CD14-positive monocyte (primary cell): ENCODE measurements around the gene POLA1. TPM values are rescaled to one million over a fixed set of nuclear protein-coding genes. Genes with fewer than 3 reads are reported as not detected.

Source experiments
- DNase-seq, 3 donors: peaks; one replicate each; pipeline ENCODE4 v3.0.0-alpha.2; 2011 to 2022
- H2AFZ ChIP-seq: 2 replicates; pipeline ENCODE4 v1.6.0; 2012; ENCODE audit warnings: mild to moderate bottlenecking, low read depth, low read length, inconsistent platforms; ENCODE audit not compliant: insufficient read depth, poor library complexity, severe bottlenecking
- H3K27ac ChIP-seq, 2 donors: 1 replicate in 1 of 2; 2 replicates in 1 of 2; pipeline ENCODE4 v1.5.1; 2012 to 2013; ENCODE audit warnings: low read length in 2 of 2, control low read depth in 1 of 2, inconsistent platforms in 1 of 2, low read depth in 1 of 2, mild to moderate bottlenecking in 1 of 2
- H3K27me3 ChIP-seq, 2 donors: one replicate each; pipeline versions ENCODE4 v1.6.0 to v1.6.1; 2011 to 2013; ENCODE audit warnings: low read length in 2 of 2; ENCODE audit not compliant: control insufficient read depth in 2 of 2, insufficient read depth in 2 of 2
- H3K36me3 ChIP-seq, 2 donors: replicated peaks in 1 of 2; 1 replicate in 1 of 2; 2 replicates in 1 of 2; pipeline versions ENCODE4 v1.5.1 to v1.6.1; 2012 to 2013; ENCODE audit warnings: low read length in 2 of 2, control low read depth in 1 of 2, inconsistent platforms in 1 of 2, mild to moderate bottlenecking in 1 of 2; ENCODE audit not compliant: insufficient read depth in 2 of 2, control insufficient read depth in 1 of 2
- H3K4me1 ChIP-seq, 2 donors: 1 replicate in 1 of 2; 2 replicates in 1 of 2; pipeline versions ENCODE4 v1.5.1 to v1.6.1; 2012 to 2013; ENCODE audit warnings: low read length in 2 of 2, control low read depth in 1 of 2, inconsistent platforms in 1 of 2, mild to moderate bottlenecking in 1 of 2, moderate library complexity in 1 of 2; ENCODE audit not compliant: insufficient read depth in 2 of 2, control insufficient read depth in 1 of 2
- H3K4me2 ChIP-seq: replicated peaks from 2 replicates; pipeline ENCODE3; 2012; ENCODE audit warnings: low read length, moderate library complexity, mild to moderate bottlenecking; ENCODE audit not compliant: poor library complexity, severe bottlenecking; ENCODE audit errors: extremely low read depth
- H3K4me3 ChIP-seq, 3 experiments: fragments of 200-600 bp in 1 of 3; sonication (generic) in 1 of 3; replicated peaks in 1 of 3; 1 replicate in 2 of 3; 2 replicates in 1 of 3; pipeline ENCODE4 v1.5.1; 2011 to 2013; ENCODE audit warnings: low read length in 3 of 3, mild to moderate bottlenecking in 3 of 3, control low read depth in 2 of 3, low read depth in 2 of 3, inconsistent platforms in 1 of 3, moderate library complexity in 1 of 3
- H3K79me2 ChIP-seq: 2 replicates; pipeline ENCODE4 v1.6.0; 2012; ENCODE audit warnings: mild to moderate bottlenecking, control low read depth, inconsistent platforms, low read length, moderate library complexity; ENCODE audit not compliant: insufficient read depth
- H3K9ac ChIP-seq: 2 replicates; pipeline ENCODE4 v1.6.0; 2017; ENCODE audit warnings: low read length, mild to moderate bottlenecking; ENCODE audit not compliant: insufficient read depth, poor library complexity, severe bottlenecking
- H3K9me3 ChIP-seq, 2 donors: replicated peaks in 1 of 2; 1 replicate in 1 of 2; 2 replicates in 1 of 2; pipeline versions ENCODE4 v1.5.1 to v1.6.1; 2012 to 2013; ENCODE audit warnings: low read length in 2 of 2, control low read depth in 1 of 2; ENCODE audit not compliant: control insufficient read depth in 1 of 2, insufficient read depth in 1 of 2
- H4K20me1 ChIP-seq: 2 replicates; pipeline ENCODE4 v1.6.0; 2012; ENCODE audit warnings: mild to moderate bottlenecking, low read length, control low read depth, moderate library complexity; ENCODE audit not compliant: insufficient read depth
- H3K27ac Mint-ChIP-seq, 7 donors: one replicate each; pipeline ENCODE4 v1.8.0; 2020; ENCODE audit warnings: mild to moderate bottlenecking in 7 of 7, mixed read lengths in 7 of 7, moderate library complexity in 6 of 7, inconsistent platforms in 2 of 7
- H3K27me3 Mint-ChIP-seq, 3 donors: one replicate each; pipeline ENCODE4 v1.8.0; 2021 to 2022; ENCODE audit warnings: low read depth in 3 of 3, mild to moderate bottlenecking in 3 of 3, mixed read lengths in 3 of 3, moderate library complexity in 3 of 3, inconsistent platforms in 1 of 3
- H3K36me3 Mint-ChIP-seq, 2 donors: one replicate each; pipeline ENCODE4 v1.8.0; 2020; ENCODE audit warnings: mixed read lengths in 2 of 2, inconsistent platforms in 1 of 2, mild to moderate bottlenecking in 1 of 2
- H3K4me1 Mint-ChIP-seq: one replicate; pipeline ENCODE4 v1.8.0; 2020; ENCODE audit warnings: mild to moderate bottlenecking, mixed read lengths
- H3K4me3 Mint-ChIP-seq, 2 donors: one replicate each; pipeline ENCODE4 v1.8.0; 2020; ENCODE audit warnings: mild to moderate bottlenecking in 2 of 2, mixed read lengths in 2 of 2, moderate library complexity in 1 of 2
- H3K9me3 Mint-ChIP-seq, 7 donors: one replicate each; pipeline ENCODE4 v1.8.0; 2020 to 2022; ENCODE audit warnings: mixed read lengths in 7 of 7, mild to moderate bottlenecking in 6 of 7, moderate library complexity in 6 of 7, inconsistent platforms in 2 of 7
- CTCF ChIP-seq: fragments of 200-600 bp; IDR thresholded peaks from one replicate; pipeline ENCODE4 v1.8.0; 2022; ENCODE audit warnings: antibody characterized with exemption, mild to moderate bottlenecking
- WGBS: methylation state at CpG from one replicate; pipeline ENCODE4 v1.1.5; 2013; ENCODE audit warnings: missing lambda C conversion rate; ENCODE audit not compliant: insufficient coverage; 5-methylcytosine and 5-hydroxymethylcytosine counted together
- intact Hi-C, 2 donors: fragments of 100-400 bp; cut with micrococcal nuclease; formaldehyde crosslinking; loops; one replicate each; pipeline versions ENCODE4 v1.15.0 to v1.15.1; 2023
- polyA plus RNA-seq, 3 donors: library from polyadenylated mRNA; depleted of rRNA in 1 of 3; unstranded in 2 of 3; stranded (reverse) in 1 of 3; fragments of 300-500 nt in 2 of 3; fragments of >200 nt in 1 of 3; fragmentation: Illumina TruSeq in 2 of 3; gene quantifications; 1 replicate in 2 of 3; 2 replicates in 1 of 3; pipeline ENCODE4 v1.2.3, GENCODE V29; 2012 to 2021

POLA1 gene
- polyA plus RNA-seq, 3 donors, result 1.2 to 1.4 (median 1.3) TPM

GRCh38 chrX:24696294-24696693, 2.6 kb downstream of the POLA1 start:
- peaks cover 40% of the 10 kb centered on the region for H3K79me2 ChIP-seq
- no peak overlapping the region for H3K4me3 ChIP-seq
- Mint-ChIP-seq H3K36me3 (peaks cover 3 to 7% of the 10 kb centered on the region in 2 donors), H3K4me3 (no peak overlapping the region), H3K27me3 (peaks cover 0 to 4% (median 0%) of the 10 kb centered on the region in 3 donors), H3K9me3 (peaks cover 0 to 2% (median 0%) of the 10 kb centered on the region in 7 donors), H3K27ac (no peak overlapping the region), H3K4me1 (peaks cover 9% of the 10 kb centered on the region)
- WGBS, result 93% methylated on average over 3 of the region's 6 CpGs
- H3K27ac ChIP-seq, result no peak overlapping the region
- no peaks in the 10 kb centered on the region for H3K27me3 ChIP-seq
- H3K4me1 ChIP-seq, result peaks cover 6 to 9% of the 10 kb centered on the region in 2 donors
- no peak overlapping the region for H3K9ac ChIP-seq
- no peaks in the 10 kb centered on the region for H3K9me3 ChIP-seq
- intact Hi-C loops, result no loop called here
- no peaks in the 10 kb centered on the region for H4K20me1 ChIP-seq
- H3K36me3 ChIP-seq, result peaks cover 4 to 9% of the 10 kb centered on the region in 2 donors
- no peak for TF ChIP-seq CTCF
- no peak overlapping the region for H2AFZ ChIP-seq
- DNase-seq, result no peak
- H3K4me2 ChIP-seq, result no peak overlapping the region

GRCh38 chrX:24702362-24703184, 8.9 kb downstream of the POLA1 start:
- peaks cover 2% of the 10 kb centered on the region for H3K79me2 ChIP-seq
- intact Hi-C loops, result no loop called here
- no peak overlapping the region for H3K9ac ChIP-seq
- no peak for TF ChIP-seq CTCF
- no peak for DNase-seq
- Mint-ChIP-seq H3K36me3 (peaks cover 23 to 26% of the 10 kb centered on the region in 2 donors), H3K27me3 (peaks cover 0 to 2% (median 1%) of the 10 kb centered on the region in 3 donors), H3K4me3 (no peak overlapping the region), H3K27ac (no peak overlapping the region), H3K9me3 (no peaks in the 10 kb centered on the region), H3K4me1 (no peaks in the 10 kb centered on the region)
- H2AFZ ChIP-seq, result no peak overlapping the region
- H3K4me2 ChIP-seq, result no peak overlapping the region
- no peak overlapping the region for H3K27ac ChIP-seq
- H3K36me3 ChIP-seq, result peaks cover 13 to 47% of the 10 kb centered on the region in 2 donors
- H3K4me3 ChIP-seq, result no peak overlapping the region
- no peaks in the 10 kb centered on the region for H3K4me1 ChIP-seq
- no peaks in the 10 kb centered on the region for H4K20me1 ChIP-seq
- no peaks in the 10 kb centered on the region for H3K9me3 ChIP-seq
- no peaks in the 10 kb centered on the region for H3K27me3 ChIP-seq
- 100% methylated on average over 1 of the region's 3 CpGs for WGBS
